NCI-H2029 (cell line): ENCODE results near the gene IER2.

Experiments used
- DNase-seq: peaks from one replicate; lab custom pipeline; 2025; lab: John Stamatoyannopoulos, UW

The IER2 gene

GRCh38 chr19:13118424-13119193 is 31.6 kb upstream of the IER2 start:
- peak; percentile 61 for DNase-seq

- no peak for DNase-seq
Observed at GRCh38 chr19:13119627-13120026, 30.6 kb upstream of the IER2 start.

GRCh38 chr19:13120031-13120430 is 30.2 kb upstream of the IER2 start:
- DNase-seq: no peak

- DNase-seq: no peak
Observed at GRCh38 chr19:13120817-13121216, 29.4 kb upstream of the IER2 start.

DNA sequence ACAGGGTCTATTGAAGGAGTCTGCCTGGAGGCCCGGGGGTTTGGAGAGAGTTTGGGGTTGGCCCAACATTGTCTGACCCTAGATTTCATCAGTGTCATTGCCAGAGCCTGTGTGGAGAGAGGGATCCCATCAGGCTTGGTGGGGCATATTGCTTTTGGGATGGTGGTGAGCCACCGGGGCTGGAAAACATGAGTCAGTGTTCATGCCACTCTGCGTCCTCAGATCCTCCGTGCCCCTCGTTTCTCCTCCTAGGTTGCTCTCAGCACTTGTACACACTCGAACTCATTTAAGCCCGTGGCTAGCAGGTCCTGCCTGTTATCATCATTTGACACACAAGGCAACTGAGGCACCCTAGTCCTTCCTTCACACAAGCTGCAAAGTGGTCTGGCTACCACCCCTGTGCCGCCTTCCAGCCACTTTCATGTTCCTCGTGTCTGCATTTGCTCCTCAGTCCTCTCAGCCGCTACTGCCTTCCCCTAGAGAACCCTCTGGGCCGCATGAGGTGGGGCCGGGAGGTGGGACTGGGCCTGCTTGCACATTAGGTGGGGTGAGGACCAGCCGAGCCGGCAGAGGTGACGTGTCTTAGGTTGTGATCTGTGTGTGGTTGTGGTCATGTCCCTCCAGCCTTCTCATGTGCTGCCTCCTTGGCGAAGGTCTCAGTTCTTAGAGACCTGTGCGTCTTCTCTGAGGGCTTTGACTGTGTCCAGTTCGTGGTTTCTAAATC is 28.5 kb upstream of the IER2 start:
- no peak for DNase-seq

DNA sequence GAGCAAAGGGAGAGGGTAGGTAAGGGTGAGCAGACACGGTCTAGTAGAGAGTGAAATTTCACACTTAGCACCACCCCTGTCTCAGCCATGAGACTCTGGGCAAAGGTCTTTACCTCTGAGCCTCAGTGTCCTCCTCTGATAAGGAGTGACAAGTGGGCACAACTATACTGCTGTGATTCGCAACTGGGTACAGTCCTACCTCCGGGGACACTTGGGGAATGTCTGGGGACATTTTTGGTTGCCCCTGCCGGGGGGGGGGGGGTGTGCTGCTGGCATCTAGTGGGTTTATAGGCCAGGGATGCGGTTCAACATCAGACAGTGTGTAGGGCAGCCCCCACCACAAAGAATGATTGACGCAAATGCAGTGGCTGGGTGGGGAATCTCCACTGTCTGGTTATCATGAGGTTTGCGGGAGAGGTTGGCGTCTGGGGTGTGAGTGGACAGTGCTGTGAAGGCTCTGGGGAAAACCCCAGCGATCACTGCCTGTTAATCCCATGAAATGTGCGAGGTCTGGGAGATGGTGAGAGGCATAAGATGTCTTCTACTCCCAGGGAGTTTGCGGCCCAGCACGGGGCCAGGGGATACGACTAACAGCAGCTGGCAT is 27.8 kb upstream of the IER2 start:
- DNase-seq: no peak

DNA sequence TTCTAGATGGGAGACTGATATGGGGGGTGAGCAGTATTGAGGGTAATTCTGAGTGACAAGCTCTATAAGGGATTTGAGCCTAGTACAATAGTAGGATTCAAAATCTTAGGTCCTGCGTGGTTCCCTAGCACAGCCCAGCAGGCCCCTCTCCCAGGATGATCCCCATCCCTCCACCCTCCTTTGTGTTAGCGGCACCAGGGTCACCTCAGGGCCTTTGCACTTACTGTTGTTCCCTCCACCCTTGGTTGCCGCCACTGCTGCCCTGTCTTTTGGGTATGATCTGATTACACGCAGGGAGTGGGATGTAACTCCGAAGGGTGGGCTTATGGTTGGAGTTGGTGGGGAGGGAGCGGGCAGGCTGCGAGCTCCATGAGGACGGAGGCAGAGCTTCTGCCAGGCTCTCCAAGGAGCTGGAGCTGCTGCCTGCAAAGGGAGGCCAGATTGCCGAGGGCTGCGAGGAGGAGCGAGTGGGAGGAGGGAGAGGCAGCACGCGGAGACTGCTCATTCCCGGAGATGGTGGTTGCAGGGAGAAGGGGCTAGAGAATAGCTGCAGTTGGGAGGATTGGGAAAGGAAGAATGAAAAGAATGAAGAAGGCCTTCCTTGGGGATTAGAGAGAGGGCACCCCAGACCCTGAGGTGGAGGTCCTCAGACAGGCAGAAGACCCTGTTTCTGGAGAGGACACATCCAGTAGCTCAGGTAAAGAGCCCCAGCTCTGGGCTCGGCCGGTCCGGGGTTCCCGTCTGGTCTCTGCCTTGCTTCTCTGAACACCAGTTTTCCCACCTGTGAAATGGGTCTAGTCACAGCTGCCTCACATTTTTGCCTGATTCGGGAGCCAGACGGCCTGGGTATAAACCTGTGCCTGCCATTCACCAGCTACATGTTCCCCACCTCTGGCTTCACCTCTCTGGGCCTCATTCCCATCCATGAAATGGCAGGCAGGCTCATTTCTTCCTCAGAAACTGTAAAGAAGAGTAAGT is 26.9 kb upstream of the IER2 start:
- no peak for DNase-seq

GRCh38 chr19:13127051-13127450 is 23.2 kb upstream of the IER2 start:
- DNase-seq: no peak

GRCh38 chr19:13127811-13128575 is 22.2 kb upstream of the IER2 start:
- no peak for DNase-seq

DNA sequence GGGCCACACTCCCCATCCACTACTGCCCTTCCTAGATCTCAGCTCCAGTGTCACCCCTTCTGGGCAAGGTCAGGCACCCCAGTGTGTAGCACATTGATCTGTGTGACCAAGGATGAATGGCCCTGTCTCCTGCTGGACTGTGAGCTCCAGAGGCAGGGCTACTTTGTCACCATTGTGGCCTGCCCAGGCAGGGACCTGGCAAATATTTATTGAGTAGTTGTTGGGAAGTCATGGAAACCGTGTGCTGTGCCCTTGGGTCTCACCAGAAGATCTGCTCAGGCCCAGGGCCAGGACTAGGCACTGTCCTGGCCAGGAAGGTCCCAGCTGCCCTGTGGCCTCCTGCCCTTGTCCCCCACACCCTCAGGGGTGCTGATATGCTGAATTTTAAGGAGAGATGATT is 21.6 kb upstream of the IER2 start:
- no peak for DNase-seq

DNA sequence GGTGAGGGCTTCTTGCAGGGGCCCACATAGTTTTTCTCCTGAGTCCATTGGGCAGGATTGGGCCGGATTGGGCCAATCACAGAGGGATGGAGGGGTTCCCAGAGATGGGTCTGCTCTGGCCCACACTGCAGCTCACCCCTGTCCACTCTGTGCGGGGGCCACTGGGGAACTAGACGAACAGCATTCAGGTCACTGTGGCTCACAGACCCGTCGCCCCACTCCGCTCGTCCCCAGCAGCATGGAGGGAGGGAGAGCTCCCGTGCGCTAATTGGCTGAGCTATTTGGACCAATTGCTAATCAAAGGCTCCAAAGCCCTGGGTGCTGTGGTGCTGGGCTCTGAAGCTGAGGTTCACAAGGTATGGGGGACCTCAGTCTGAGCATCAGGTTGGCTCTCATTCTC is 20.8 kb upstream of the IER2 start:
- DNase-seq: no peak

GRCh38 chr19:13130886-13131490 is 19.2 kb upstream of the IER2 start:
- no peak for DNase-seq

GRCh38 chr19:13132471-13133180 is 17.6 kb upstream of the IER2 start:
- no peak for DNase-seq

DNA sequence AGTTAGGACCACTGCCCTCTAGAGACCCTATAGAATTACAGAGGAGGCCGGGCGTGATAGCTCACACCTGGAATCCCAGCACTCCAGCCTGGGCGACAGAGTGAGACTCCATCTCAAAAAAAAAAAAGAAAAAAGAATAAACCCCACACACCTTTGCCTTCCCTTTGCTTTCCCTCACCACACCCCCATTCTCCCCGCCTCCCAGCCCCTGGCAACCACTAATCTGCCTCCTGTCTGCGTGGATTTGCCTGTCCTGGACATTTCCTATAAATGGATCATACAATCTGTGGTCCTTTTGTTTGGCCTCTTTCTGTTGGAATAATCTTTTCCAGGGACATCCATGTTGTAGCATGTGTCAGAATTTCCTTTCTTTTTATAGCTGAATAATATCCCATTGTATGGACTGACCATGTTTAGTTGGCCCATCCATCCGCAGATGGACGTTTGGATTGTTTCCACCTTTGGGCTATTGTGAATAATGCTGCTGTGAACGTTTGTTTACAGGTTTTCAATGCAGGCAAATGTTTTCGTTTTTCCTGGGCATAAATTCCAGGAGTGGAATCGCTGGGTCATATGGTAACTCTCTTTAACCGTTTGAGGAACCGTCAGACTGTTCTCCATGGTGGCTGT is 16.9 kb upstream of the IER2 start:
- DNase-seq: no peak

GRCh38 chr19:13134626-13135025 is 15.6 kb upstream of the IER2 start:
- DNase-seq: no peak

- DNase-seq: no peak
Observed at GRCh38 chr19:13135068-13136062, 14.8 kb upstream of the IER2 start.

- DNase-seq: no peak
Observed at GRCh38 chr19:13137290-13137794, 12.9 kb upstream of the IER2 start.
